NCI-H1092 (cell line): ENCODE results near the gene VWDE.
A peak's percentile ranks its signal among the peaks of the same experiment; 100 is the strongest.

Experiments used
- DNase-seq: peaks from one replicate; lab custom pipeline; 2025; lab: John Stamatoyannopoulos, UW

Gene VWDE

DNA sequence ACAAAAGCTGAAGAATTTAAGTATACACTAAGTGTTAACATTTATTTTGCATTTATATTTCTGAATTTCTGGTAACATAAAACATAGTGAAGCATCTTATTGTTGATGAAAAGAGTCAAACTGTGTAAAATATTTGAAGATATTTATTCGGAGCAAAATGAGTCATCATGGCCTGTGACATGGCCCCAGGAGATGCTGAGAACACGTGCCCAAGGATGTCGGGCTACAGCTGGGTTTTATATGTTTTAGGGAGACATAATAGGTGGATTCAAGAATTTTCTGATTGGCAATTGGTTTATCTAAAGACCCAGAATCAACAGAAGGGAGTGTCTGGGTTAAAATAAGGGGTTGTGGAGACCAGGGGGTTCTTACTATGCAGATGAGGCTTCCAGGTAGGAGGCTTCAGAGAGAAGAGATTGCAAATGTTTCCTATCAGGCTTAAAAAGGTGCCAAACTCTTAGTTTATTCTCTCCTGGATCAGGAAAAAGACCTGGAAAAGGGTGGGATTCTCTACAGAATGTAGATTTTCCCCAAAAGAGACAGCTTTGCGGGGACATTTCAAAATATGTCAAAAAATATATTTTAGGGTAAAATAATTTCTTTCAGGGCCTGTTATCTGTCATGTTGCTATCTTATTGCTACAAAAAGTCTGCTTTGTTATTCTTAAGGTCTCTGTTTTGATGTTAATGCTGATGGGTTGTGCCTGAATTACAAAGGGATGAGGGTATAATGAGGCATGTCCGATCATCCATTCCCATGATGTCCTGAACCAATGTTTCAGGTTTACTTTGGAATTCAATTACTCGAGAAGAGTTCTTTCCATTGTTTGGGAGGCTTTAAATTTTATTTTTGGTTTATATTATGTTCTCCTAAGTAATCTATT lies 74.5 kb downstream of the VWDE start:
- no peak for DNase-seq

DNA sequence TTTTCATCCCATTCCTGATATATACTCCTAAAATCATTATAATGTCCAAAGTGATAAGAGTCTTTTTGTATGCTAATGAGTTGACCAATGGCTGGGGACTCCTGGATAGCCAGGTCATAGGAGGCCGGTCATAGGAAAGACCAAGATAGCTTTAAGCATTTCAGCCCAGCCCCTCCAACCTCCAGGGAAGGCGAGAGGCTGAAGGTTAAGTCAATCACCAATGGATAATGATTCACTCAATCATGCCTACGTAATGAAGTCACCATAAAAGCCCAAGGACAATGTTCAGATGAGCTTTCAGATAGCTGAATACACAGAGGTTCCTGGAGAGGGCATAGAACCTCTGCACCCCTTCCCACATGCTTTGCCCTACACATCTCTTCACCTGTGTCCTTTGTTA lies 75.7 kb downstream of the VWDE start:
- DNase-seq = no peak

DNA sequence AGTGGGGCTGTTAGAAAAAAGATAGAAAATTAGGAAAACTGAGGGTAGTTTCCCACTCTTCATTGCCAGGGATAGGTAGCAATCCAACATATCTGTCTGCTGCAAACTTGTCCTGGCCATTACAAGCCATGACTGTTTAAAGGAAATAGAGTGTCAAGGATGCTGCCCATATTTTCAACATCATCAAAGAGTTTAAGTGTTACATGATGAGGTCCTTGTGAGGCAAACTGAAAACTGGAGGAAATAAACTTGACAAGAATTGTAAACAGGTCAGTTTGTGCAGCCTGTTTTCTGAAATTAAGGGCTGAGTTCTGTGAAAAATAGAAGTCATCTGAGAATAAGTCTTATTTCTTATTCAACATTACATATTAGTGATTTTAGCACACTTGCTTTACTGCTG lies 78.0 kb downstream of the VWDE start:
- DNase-seq = no peak

DNA sequence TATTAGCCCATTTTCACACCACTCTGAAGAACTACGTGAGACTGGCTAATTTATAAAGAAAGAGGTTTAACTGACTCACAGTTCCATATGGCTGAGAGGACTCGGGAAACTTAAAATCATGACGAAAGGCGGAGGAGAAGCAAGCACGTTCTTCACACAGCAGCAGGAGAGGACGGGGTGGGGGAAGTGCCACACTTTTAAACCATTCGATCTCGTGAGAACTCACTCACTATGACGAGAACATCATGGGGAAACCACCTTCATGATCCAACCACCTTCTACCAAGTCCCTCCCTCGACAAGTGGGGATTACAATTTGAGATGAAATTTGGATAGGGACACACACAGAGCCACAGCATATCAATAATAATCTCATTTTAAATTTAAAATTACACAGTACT lies 80.2 kb downstream of the VWDE start:
- no peak for DNase-seq

DNA sequence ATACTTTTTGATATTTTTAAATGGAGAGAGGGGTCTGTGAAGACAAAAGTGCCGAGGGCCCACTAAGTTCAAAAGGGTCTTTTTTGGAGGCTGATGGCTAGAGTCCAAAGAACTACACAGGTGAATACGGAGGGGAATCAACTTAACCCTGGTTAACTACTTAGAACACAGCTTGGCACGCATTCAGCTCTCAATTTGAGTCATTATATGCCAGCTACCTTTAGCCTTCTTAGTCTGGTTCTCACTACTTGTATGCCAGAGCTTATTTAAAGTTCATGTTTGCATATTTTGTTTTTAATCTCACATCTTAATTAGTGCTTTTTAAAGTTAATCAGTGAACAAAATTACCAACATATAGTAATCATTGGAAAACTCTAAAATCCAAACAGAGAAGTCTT lies 80.8 kb downstream of the VWDE start:
- DNase-seq = no peak

DNA sequence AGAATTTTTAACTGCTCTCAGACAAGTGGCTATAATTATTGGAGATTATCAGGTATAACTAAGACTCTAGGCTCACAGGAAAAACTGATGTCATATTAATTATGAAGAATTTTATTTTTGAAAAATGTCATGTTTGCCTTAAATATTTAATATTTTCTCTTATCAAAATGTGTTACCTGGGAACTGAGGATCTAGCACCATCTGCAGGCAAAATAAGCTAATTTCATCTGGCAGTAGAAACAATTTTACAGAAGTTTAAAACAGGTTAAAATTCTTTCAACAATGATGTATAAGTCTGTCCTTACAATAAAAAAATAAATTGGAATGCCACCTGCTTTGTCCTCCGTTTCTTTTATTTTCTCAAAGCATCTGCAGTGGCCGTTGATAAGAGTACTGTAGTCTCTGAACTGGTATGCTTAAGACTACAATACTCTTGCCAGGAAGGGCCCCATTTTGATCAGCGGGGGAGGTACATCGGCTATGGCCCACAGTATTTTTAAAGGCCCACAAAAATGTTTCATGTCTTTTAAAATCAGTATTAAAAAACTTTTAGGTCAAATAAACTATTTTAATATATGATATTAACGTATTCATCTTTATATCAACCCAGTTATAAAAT lies 81.3 kb downstream of the VWDE start:
- no peak for DNase-seq

DNA sequence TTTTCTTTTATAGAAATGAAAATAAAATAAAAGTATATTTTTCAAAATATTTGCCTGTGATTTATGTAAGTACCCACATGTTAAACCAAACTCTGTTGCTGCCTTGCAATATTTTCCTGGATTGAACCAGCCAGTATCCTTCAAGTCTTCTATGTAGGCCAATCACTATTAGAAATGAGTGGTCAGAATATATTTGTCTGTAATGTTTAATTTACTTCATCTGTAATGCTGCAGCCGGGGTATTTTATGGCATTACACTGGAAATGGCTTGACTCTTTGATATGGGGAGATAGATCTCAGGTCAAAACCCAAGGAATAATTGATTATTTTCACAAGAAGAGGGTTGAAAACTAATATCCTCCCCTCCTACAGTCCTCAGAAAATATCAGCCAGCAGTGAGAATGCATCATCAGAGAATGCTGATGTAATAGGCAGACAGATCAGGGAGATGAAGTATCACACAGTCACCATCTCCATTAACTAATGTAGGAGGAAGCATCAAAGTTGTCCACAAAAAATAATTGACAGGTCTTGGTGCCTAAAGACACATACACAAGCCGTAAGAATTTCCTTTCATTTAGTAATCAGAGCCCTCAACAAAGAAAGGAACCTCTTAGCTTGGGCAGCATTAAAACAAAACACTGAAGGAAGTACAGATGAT lies 82.5 kb downstream of the VWDE start:
- no peak for DNase-seq

DNA sequence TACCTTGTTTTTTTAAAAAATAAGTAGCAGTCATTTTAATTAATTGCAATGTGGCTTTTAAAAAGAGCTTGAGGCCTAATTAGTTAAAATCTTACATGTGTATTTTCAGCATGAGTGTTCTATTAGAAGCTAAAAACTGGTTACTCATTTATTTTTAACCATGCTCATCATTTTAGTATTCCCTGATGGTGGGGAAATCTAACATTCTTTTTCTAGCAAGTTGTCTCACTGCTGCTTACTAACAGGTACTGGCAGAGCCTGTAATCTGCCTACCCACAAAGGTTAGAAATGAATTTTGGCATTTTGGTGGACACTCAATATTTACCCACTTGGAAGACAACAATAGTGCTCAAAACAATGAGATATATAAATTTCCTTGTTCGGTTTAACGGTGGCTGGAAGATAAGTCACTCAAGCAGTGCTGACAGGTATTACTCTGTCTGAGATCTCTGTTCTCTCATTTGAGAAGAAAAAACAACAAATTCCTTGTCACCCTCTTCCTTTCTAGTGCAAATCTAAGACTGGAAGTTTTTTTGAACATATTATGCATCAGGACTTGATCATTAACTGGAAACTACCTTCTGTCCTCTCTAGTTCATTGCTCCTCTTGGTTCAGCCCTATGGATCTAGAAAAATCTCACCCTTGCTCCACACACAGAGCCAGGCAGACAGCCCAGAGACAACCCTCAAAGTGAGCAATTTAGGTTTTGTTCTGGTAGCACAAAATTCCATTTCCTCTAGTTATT lies 83.3 kb downstream of the VWDE start:
- no peak for DNase-seq

DNA sequence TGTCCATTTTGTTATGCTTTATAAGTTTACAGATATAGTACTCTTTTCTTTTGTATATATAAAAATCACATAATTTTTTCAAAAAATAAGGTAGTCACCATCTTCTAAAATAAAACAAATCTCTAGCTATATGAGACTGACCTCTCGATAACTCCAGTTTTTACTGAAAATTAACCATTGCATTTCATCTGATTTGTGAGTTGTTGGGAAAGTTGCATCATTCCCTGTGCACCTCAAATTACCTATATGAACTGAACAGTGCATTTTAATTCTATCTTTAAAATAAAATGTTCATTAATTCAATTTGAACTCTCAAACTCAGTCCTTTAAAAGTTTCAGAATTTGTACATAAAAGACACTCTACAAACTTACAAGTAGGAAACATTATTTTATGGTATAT lies 86.0 kb downstream of the VWDE start:
- DNase-seq = no peak

DNA sequence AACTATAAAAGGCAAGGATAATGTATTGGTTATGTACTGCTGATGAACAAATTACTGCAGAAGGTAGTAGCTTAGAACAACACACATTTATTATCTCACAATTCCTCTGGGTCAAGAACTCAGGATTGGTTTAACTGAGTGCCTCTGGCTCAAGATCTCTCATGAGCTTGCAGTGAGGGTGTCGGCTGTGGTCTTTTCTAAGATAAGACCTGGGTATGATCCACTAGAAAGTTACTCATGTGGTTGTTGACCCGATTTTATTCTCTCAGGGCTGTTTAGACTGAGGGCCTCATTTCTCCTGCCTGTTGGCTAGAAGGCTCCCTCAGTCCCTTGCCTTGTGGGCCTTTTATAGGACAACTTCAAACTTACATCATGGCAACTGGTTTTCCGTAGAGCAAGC lies 86.7 kb downstream of the VWDE start:
- DNase-seq = no peak

DNA sequence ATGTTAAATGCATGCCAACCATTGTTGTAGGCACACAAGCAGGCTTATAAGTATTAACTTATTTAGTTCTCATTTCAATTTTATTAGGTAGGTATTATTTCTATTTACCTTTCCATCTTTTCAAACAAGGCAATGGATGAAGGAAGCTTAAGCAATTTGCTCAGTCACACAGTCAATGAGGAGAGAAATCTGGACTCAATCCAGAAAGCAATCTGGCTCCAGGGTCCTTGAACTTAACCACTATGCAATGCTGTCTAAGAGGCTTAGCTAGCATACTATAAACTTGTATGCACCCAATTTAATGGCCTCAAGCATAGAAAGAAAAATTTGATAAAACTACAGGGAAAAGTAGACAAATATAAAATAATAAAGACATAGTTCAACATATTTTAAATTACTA lies 88.6 kb downstream of the VWDE start:
- peak; percentile 78 for DNase-seq

DNA sequence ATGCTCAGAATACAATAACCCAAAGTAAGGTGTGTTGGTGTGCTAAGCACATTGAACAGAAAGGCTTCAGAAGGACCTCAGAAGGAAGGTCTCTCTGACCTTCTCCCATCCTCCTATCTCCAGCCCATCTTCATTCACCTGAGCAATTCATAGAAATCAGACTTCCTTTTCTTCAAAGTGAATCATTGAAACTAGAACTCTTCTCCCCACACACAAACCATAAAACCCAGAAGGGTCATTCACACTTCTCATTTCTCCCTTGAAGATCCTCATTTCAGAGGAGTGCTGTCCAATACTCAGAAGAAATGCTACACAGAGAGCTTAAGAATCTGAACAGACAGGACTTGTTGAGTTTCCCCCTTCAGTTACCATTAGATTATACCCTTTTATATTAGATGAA lies 89.5 kb downstream of the VWDE start:
- no peak for DNase-seq

DNA sequence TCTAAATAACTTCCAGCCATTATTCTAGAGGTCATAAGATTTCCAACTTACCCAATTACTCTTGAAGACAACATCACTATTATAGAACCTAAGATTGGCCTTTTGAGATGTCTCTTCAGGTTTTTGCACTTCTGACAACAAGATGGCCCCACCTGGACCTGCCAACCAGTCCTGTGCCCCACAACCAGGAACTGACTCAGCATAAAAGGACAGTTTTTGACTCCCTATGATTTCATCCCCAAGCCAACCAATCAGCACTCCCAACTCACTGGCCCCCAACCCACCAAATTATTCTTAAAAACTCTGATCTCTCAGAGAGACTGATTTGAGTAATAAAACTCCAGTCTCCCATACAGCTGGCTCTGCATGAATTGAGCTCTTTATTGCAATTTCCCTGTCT lies 98.2 kb downstream of the VWDE start:
- DNase-seq = no peak

DNA sequence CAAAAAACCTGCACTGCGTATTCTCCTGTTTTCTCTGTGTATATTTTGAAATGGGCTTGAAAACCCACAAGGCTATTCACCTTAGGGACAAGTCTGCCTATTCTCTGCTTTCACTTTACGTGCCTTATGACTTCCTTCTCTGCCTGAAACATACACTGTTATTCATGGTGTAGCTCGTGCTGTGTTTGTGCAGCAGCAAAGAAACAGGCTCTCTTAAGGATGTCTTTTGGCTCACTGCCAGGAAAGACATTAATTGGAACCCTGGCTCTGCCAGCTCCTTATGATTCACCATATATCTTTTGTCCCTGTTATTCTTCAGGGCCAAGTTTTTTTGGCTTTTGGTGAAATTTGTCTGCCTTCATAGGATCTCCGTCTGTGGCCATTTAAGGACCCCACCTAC lies 100.2 kb downstream of the VWDE start:
- peak; percentile 33 for DNase-seq

DNA sequence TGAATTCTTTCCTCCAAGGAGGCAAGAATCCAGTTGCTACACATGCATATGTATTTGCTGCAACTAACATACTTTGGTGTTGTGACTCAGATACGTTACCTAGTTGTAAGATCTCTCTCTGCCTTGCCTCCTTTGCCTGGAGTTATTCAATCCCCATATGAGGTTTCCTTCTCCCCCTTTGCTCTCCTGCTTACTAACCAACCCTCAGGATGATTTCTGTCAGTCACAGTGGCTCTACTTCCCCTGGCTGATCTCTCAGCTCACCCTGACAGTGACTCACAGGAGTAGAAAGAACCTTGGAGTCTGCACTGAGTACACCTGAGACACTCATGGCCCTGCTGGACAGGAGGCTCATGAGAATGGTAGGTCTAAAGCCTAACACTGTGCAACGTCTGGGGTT lies 100.6 kb downstream of the VWDE start:
- no peak for DNase-seq

DNA sequence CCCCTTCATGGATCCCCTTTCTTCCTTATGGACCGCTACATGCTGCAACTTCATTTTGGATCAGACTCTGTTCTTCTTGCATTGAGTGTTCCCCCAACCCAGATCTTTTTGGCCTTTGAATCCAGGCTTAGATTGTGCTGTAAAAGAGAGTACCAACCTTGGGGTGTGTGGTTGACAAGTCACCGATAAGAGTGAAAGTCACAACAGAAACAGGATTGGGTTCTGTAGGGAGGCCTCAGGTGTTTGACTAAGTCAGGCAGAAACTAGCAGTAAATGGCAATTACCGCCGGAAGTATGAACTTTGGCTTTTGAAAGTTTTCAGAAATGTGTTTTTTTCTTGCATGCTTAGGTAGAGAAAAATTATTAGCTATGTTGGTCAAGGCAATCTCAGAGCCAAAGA lies 103.2 kb downstream of the VWDE start:
- DNase-seq = no peak

DNA sequence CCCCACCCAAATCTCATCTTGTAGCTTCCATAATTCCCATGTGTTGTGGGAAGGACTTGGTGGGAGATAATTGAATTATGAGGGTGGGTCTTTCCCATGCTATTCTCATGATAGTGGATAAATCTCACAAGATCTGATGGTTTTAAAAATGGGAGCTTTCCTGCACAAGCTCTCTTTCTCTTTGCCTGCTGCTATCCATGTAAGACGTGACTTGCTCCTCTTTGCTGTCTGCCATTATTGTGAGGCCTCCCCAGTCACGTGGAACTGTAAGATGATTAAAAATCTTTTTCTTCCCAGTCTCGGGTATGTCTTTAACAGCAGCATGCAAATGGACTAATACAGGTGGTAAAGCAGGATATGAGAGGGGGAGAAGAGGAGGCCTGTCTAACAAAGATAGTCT lies 104.3 kb downstream of the VWDE start:
- no peak for DNase-seq

DNA sequence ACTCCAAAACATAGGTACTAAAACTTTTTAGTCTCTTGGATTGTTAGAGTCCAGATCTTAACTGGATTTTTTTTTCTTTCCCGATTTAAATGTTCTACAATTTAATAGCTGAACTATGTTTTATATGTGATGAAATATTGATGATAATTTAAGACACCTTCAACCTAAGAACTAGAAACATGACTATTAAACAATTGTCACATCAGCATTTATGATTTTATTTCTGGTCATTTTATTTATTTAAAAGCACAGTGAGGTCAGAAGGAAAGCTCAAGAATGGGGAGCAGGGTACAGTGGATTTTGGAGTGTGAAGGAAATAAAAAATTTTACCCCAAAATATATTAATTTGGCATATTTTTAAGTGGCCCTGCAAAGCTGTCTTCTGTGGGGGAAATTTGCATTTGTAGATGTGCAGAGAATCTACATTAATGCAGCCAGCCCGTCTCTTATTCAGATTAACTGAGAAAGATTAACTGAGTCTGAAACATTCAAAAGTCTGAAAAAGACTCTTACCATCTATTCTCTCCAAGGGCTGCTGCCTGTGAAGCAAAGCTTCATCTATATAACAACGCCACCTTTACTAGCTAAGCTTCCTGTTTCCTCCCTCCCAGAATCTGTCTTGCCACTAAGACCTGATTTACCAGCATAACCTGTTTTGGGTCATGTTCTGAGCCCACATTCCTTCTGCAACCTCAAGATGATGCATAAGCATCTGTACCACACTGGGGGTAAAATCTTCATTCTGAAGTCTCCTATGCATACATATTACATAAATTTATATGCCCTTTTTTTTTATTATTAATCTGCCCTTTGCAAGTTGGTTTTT lies 106.2 kb downstream of the VWDE start:
- no peak for DNase-seq

DNA sequence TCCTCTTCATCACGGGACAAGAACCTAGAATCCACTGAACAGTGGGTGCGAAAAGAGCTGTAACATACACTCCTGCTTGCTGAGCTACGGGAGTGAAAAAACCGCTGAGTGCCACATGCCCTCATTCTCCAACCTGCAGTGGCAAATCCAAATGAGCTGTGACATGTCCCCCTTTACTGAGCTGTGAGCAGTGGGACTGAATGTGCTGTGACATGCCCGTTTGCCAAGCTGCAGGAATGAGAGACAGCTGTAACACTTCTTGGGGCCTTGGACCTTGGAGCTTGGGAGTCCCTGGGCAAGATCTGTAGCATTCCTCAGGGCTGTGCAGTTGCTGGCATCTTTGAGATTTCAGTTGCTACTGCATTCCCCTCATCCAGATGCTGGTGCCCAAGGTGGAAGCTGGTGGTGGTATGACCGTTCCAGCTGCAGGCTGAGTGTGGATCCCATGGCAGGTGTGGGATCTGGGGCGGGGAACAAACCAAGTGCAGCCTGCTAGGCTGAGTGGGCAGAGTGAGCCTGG lies 107.6 kb downstream of the VWDE start:
- no peak for DNase-seq

DNA sequence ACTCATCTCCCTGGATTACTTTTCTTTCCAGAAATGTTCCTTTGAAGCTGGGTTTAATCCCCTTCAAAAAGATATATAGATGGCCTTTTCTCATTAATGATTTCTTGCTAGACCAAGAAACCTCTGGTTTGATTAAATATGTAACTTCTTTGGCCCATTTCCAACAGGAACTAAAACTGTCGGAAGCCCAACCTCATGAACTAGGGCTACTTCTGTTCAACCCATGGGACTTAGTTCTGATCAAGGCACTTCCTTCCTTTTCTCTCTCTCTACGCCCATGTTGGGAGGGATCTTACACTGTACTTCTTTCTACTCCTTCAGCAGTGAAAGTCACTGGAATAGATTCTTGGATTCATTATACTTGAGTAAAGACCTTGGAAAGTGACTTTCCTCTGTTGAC lies 109.0 kb downstream of the VWDE start:
- no peak for DNase-seq

DNA sequence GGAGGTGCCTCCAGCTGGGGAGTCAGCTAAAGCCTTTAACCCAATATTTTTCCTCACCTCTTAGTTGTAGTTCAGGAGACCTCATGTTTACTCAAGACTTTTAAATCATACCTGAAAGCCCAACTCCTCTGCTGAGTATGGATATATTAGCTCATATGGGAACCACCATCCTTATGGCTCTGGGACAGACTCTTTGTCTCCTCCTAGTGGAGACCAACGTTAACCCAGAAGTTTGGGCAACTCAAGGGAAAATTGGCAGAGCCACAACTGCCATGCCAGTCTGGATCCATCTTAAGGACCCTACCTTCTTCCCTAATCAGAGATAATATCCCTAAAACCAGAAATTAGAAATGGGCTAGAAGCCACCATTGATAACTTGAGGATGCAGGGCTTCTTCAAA lies 111.8 kb downstream of the VWDE start:
- no peak for DNase-seq
